GM12874 (cell line): ENCODE data around the gene LPP.

Experiments
- TF ChIP-seq, protein P1 (sequence below): IDR thresholded peaks from 2 replicates; pipeline ENCODE4 v1.5.1; 2011; ENCODE audit warnings: low read depth, mild to moderate bottlenecking, control low read depth, low read length, moderate library complexity; ENCODE audit not compliant: insufficient read depth

The LPP gene

DNA sequence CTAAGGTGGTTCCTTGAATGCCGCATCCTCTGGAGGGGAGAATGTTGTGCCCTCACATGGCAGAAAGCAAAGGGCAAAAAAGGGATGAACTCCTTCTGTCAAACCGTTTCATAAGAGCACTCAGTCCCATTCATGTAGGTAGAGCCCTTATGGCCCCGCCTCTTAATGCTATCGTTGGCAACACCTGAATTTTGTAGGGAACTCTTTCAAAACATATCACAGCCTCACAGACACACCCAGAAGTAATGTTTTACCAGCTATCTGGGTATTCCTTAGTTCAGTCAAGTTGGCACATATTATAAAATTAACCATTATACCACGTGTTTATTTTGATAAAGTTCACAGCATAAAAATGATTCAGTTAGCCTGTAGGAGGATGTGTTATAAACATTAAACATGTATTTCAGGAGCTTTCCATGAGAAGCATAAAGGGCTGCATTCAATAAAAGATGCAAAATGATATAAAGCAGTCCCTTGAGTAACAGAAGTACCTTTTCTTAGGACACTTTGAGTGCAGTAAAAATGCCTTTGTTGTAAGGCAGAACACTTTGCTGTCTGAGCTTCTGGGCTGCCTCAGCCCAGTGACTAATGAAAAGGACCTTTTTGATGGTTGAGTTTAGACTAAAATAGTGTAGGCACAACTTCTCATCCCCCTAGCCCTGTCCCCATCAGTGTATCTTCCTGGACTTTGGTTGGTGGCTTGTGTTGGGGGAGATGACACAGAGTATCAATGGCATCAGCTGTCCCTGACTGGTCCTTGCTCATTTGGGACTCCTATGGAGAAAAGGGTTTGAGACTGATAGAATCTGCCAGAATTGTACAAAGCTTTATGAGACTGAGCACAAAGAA is 754.3 kb downstream of the LPP start:
- TF ChIP-seq, protein P1, sequence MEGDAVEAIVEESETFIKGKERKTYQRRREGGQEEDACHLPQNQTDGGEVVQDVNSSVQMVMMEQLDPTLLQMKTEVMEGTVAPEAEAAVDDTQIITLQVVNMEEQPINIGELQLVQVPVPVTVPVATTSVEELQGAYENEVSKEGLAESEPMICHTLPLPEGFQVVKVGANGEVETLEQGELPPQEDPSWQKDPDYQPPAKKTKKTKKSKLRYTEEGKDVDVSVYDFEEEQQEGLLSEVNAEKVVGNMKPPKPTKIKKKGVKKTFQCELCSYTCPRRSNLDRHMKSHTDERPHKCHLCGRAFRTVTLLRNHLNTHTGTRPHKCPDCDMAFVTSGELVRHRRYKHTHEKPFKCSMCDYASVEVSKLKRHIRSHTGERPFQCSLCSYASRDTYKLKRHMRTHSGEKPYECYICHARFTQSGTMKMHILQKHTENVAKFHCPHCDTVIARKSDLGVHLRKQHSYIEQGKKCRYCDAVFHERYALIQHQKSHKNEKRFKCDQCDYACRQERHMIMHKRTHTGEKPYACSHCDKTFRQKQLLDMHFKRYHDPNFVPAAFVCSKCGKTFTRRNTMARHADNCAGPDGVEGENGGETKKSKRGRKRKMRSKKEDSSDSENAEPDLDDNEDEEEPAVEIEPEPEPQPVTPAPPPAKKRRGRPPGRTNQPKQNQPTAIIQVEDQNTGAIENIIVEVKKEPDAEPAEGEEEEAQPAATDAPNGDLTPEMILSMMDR = no peak

DNA sequence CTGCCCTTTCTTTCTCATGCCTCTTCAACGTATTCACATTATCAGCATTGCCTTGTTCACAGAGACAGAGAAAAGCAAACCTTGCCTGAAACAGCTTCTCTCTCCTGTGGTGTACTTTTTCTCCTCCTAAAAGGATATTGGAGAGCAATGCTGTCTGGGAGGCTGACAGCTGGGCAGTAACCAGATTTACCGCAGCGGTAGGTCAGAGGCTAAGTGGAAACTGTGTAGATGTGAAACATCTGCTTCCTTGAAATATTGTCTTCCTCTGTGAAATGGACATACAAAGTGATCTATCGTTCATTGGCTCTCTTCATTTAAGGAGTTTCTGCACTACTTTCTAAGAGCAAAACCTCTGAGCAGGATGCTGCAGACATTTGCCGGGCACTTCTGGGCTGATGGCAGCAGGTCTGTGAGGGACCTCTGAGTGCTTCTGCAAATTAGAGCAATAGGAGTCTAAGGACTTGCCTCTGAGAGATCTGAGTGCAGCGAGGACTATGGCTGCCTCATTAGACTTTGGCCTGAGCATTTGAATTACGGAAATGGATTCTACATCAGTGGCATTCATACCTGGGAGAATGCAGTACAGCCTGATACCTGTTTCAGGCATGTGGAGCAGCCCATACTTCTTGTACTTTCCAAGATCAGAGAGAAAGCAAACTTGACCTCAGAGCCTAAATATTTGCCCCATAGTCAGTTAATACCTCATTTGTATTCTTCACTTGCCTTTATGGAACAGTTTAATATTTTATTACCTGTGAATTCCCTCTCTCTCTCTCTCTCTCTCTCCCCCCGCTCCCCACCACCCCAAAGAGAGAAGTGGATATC is 757.3 kb downstream of the LPP start:
- TF ChIP-seq, protein P1 = no peak

DNA sequence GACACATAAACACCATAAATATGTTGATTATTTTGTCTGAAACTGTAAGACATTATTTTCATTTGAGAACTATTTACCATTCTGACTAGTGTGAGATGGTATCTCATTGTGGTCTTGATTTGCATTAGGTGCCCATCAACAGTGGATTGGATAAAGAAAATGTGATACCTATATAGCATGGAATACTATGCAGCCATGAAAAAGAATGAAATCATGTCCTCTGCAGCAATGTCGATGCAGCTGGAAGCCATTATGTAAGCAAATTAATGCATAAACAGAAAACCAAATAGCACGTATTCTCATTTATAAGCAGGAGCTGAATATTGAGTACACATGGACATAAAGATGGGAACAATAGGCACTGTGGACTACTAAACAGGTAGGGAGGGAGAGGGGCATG is 759.1 kb downstream of the LPP start:
- TF ChIP-seq, protein P1 = no peak

DNA sequence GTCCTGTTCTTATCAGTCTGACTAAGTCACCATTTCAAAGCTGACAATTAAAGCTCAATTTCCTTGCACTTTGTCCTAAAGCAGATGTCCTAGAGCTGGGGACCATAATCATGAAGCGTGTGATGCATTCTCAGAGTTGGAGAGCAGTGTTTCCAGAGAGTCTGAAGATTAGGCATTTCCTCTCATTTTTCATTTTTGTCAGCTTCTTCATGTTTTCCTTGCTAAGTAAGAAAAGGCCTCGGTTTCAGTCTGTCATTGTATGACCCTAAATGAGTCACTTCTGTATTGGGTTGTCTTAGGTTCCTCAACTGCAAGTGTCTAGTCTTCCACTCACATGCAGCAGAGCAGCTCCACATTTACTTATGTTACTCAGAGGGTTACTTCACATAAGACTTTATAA is 760.6 kb downstream of the LPP start:
- TF ChIP-seq, protein P1 = no peak

DNA sequence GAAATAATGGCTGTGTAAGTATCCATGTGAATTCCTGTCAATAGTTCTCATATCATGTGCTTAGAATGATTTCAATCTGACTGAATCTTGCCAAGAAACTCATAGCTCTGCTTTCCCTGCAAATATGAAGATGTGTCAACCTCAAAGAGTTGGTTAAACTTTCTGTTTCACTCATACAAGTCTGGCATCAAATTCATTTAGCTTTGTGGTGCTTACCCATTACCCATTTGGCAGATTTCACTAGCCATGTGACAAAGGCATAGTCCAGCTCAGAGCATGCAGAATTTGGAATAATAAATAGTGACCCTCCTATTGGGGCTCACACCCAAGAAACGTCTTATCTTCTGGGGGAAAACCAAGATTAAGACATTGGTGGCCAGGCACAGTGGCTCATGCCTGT is 761.2 kb downstream of the LPP start:
- TF ChIP-seq, protein P1 = no peak

DNA sequence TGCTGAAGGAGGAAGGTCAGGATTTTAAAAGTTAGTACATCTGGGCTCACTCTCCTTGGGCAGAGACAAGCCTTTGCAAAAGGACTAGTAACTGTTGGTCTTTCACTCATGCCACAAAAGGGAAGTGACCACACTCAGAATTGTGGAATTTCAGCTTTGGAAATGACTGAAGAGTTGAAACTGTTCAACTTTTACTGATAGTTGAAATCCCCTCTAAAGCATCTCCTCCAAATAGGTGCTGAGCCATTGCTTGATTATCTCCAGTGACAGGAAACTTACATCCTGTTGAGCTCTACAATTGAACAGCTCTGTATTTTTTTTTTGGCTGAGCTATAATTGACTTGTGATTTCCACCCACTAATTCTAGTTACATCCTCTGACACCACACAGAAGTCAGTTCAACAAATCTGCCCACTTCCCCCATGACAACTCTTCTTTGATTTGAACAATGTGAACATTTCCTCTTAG is 763.0 kb downstream of the LPP start:
- TF ChIP-seq, protein P1 = no peak

DNA sequence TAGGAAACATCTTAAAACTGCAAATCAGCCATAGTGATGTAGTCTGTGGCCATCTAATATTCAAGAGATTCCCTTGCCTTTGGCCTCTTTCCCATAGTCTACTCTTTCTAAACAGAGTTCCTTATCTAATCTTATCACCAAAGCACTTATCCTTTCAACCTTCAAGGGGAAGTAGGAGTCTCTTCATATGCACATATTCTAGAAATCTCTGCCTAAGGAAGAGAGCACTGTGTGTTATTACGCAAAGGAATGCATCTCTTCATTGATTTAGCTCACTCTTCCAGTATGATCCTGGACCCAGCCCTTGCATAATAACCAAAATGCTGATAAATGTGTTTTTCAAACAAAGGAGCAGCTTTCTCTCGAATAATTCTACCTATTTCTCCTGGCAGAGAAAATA is 764.1 kb downstream of the LPP start:
- TF ChIP-seq, protein P1 = no peak
